Measurements from ENCODE around the gene BLMH. TPM values are rescaled to one million over a fixed set of nuclear protein-coding genes. Genes with fewer than 3 reads are reported as not detected.

Gene BLMH
- total and polyA plus RNA-seq, 2 donors (not counting 1 experiment from before 2014, with no cell fraction given) = 23.0 to 26.1 TPM

DNA sequence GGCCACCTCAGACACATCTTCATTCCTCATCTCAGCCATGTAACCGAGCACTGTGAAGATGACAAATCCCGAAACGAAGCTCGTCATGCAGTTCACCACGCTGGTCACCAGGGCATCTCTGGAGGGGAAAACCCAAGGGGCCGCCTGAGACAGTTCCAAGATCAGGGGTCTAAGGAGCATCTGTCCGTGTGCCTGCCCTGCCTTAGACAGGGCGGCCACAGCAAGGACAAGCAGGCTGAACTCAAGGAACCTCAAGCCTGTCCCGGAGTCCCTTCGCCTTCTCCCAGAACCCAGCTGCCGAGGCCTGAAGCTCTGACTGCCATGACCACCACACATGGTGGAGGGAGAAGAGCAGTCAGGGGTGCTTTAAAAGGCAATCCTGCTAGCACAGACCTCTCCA is 79.0 kb downstream of the BLMH start:
- Histone ChIP-seq H3K27ac (ENCODE audit: insufficient read depth, low read length) (no peak overlapping the region), H4K20me1 (ENCODE audit: control insufficient read depth, extremely low read depth, insufficient read depth, low read length) (no peaks in the 10 kb centered on the region), H3K4me1 (ENCODE audit: control insufficient read depth, extremely low read depth, insufficient read depth, low read length) (no peaks in the 10 kb centered on the region), H3K4me3 (replicated peaks in 1 of 4; ENCODE audit: control extremely low read depth in 1 of 4, insufficient read depth in 1 of 4, low read depth in 3 of 4, low read length in 4 of 4) (no peak overlapping the region), H3K79me2 (ENCODE audit: control insufficient read depth, insufficient read depth, low read length) (no peaks in the 10 kb centered on the region), H2AFZ (ENCODE audit: low read length) (no peak overlapping the region), H3K4me2 (ENCODE audit: extremely low read depth, insufficient read depth, low read length) (no peak overlapping the region), H3K27me3 (ENCODE audit: control insufficient read depth, insufficient read depth, low read length) (peaks cover 8% of the 10 kb centered on the region), H3K36me3 (ENCODE audit: control insufficient read depth, insufficient read depth, low read length) (no peaks in the 10 kb centered on the region), H3K9ac (ENCODE audit: insufficient read depth, low read length) (no peak overlapping the region), H3K9me3 (ENCODE audit: control insufficient read depth, insufficient read depth, low read depth, low read length) (no peaks in the 10 kb centered on the region)
- DNase-seq (ENCODE audit: low read depth in 2 of 2) = no peak
- TF ChIP-seq, protein P1, sequence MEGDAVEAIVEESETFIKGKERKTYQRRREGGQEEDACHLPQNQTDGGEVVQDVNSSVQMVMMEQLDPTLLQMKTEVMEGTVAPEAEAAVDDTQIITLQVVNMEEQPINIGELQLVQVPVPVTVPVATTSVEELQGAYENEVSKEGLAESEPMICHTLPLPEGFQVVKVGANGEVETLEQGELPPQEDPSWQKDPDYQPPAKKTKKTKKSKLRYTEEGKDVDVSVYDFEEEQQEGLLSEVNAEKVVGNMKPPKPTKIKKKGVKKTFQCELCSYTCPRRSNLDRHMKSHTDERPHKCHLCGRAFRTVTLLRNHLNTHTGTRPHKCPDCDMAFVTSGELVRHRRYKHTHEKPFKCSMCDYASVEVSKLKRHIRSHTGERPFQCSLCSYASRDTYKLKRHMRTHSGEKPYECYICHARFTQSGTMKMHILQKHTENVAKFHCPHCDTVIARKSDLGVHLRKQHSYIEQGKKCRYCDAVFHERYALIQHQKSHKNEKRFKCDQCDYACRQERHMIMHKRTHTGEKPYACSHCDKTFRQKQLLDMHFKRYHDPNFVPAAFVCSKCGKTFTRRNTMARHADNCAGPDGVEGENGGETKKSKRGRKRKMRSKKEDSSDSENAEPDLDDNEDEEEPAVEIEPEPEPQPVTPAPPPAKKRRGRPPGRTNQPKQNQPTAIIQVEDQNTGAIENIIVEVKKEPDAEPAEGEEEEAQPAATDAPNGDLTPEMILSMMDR (conservative IDR thresholded peaks at IDR 0.05 in 1 of 2, IDR thresholded peaks at IDR 0.05 in 1 of 2; ENCODE audit: low read depth in 1 of 2, low read length in 2 of 2) = no peak
- TF ChIP-seq EZH2 (IDR thresholded peaks at IDR 0.05; ENCODE audit: low read length, missing control alignments) = no peak

DNA sequence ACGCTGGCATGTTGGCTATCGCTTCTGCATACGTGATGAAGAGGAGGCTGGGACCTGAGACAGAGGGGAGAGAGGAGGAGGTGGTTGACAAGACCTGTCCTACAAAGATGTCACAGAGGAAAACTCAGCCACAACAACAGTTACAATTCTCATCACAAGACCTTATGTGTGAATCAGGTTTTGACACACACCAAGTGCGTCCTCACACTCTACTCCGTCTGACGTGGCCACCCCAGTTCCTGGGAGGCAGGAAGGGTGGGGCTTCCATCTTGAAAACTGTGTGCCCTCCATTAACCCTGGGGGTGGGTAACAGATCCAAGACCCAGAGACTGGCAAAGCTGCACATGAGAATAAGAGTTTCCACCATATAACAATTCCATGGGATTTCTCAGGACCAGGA is 80.4 kb downstream of the BLMH start:
- TF ChIP-seq EZH2 (IDR thresholded peaks at IDR 0.05; ENCODE audit: low read length, missing control alignments) = no peak
- TF ChIP-seq, protein P1 (conservative IDR thresholded peaks at IDR 0.05 in 1 of 2, IDR thresholded peaks at IDR 0.05 in 1 of 2; ENCODE audit: low read depth in 1 of 2, low read length in 2 of 2) = no peak
- no peak for DNase-seq (ENCODE audit: low read depth in 2 of 2)
- H3K36me3 ChIP-seq (ENCODE audit: control insufficient read depth, insufficient read depth, low read length) = no peaks in the 10 kb centered on the region

DNA sequence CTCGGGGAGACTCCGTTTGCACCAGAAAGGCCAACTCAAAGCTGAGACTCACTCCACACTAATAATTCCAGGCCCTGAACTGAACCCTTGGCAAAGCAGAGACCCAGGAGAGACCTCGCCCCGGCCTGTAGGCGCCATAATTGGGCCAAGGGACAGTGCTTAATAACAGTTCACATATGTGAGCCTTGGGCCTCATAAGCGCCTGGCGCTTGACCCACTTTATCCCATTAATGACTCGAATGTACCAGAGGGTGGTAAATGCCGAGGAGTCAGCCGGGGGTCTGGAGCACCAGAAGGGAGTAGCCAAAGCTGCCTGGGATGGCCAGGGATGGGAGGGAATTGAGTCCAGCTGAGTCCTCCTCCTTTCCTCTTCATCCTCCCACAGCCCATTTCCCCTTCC is 80.8 kb downstream of the BLMH start:
- DNase-seq (ENCODE audit: low read depth in 2 of 2) = no peak
- peaks cover 8% of the 10 kb centered on the region for H3K27me3 ChIP-seq (ENCODE audit: control insufficient read depth, insufficient read depth, low read length)
- H3K79me2 ChIP-seq (ENCODE audit: control insufficient read depth, insufficient read depth, low read length) = no peaks in the 10 kb centered on the region
- no peaks in the 10 kb centered on the region for H3K4me1 ChIP-seq (ENCODE audit: control insufficient read depth, extremely low read depth, insufficient read depth, low read length)
- no peak overlapping the region for H3K4me2 ChIP-seq (ENCODE audit: extremely low read depth, insufficient read depth, low read length)
- TF ChIP-seq, protein P1 (conservative IDR thresholded peaks at IDR 0.05 in 1 of 2, IDR thresholded peaks at IDR 0.05 in 1 of 2; ENCODE audit: low read depth in 1 of 2, low read length in 2 of 2) = no peak
- TF ChIP-seq EZH2 (IDR thresholded peaks at IDR 0.05; ENCODE audit: low read length, missing control alignments) = no peak
- H3K9ac ChIP-seq (ENCODE audit: insufficient read depth, low read length) = no peak overlapping the region
- H3K9me3 ChIP-seq (ENCODE audit: control insufficient read depth, insufficient read depth, low read depth, low read length) = no peaks in the 10 kb centered on the region
- no peaks in the 10 kb centered on the region for H4K20me1 ChIP-seq (ENCODE audit: control insufficient read depth, extremely low read depth, insufficient read depth, low read length)
- no peaks in the 10 kb centered on the region for H3K36me3 ChIP-seq (ENCODE audit: control insufficient read depth, insufficient read depth, low read length)
- no peak overlapping the region for H3K4me3 ChIP-seq (replicated peaks in 1 of 4; ENCODE audit: control extremely low read depth in 1 of 4, insufficient read depth in 1 of 4, low read depth in 3 of 4, low read length in 4 of 4)
- no peak overlapping the region for H2AFZ ChIP-seq (ENCODE audit: low read length)
- no peak overlapping the region for H3K27ac ChIP-seq (ENCODE audit: insufficient read depth, low read length)

More for the DNA sequence above, 80.4 kb downstream of the BLMH start:
- no peaks in the 10 kb centered on the region for H3K79me2 ChIP-seq (ENCODE audit: control insufficient read depth, insufficient read depth, low read length)
- H4K20me1 ChIP-seq (ENCODE audit: control insufficient read depth, extremely low read depth, insufficient read depth, low read length) = no peaks in the 10 kb centered on the region
- peaks cover 8% of the 10 kb centered on the region for H3K27me3 ChIP-seq (ENCODE audit: control insufficient read depth, insufficient read depth, low read length)
- no peak overlapping the region for H3K9ac ChIP-seq (ENCODE audit: insufficient read depth, low read length)
- no peaks in the 10 kb centered on the region for H3K9me3 ChIP-seq (ENCODE audit: control insufficient read depth, insufficient read depth, low read depth, low read length)
- H3K4me2 ChIP-seq (ENCODE audit: extremely low read depth, insufficient read depth, low read length) = no peak overlapping the region
- H3K4me3 ChIP-seq (replicated peaks in 1 of 4; ENCODE audit: control extremely low read depth in 1 of 4, insufficient read depth in 1 of 4, low read depth in 3 of 4, low read length in 4 of 4) = no peak overlapping the region
- H3K4me1 ChIP-seq (ENCODE audit: control insufficient read depth, extremely low read depth, insufficient read depth, low read length) = no peaks in the 10 kb centered on the region
- no peak overlapping the region for H3K27ac ChIP-seq (ENCODE audit: insufficient read depth, low read length)
- no peak overlapping the region for H2AFZ ChIP-seq (ENCODE audit: low read length)

Measured in fibroblast of lung (primary cell).